ENCODE measurements around the gene BRI3BP.
A peak's percentile ranks its signal among the peaks of the same experiment; 100 is the strongest.
"Not testable (repeated sequence)": the region's sequence is repeated elsewhere in the genome, so short reads cannot be mapped to it uniquely, and the experiment has no call there.

BRI3BP gene

DNA sequence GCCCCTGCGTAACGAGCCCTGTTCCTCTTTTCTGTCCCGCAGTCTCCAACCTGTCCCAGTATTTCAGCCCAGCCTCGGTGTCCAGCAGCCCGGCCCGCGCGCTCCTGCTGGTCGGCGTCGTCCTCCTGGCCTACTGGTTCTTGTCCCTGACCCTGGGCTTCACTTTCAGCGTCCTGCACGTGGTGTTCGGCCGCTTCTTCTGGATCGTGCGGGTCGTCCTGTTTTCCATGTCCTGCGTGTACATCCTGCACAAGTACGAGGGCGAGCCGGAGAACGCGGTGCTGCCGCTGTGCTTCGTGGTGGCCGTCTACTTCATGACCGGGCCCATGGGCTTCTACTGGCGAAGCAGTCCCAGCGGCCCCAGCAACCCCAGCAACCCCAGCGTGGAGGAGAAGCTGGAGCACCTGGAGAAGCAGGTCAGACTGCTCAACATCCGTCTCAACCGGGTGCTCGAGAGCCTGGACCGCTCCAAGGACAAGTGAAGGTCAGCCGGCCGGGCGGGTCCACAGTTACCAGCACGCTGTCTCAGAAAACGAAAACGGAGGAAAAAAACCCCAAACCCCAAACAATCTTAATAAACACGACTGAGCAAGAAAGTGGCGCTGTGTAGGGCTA, 31.6 kb downstream of the BRI3BP start:
- DNase-seq = no peak

DNA sequence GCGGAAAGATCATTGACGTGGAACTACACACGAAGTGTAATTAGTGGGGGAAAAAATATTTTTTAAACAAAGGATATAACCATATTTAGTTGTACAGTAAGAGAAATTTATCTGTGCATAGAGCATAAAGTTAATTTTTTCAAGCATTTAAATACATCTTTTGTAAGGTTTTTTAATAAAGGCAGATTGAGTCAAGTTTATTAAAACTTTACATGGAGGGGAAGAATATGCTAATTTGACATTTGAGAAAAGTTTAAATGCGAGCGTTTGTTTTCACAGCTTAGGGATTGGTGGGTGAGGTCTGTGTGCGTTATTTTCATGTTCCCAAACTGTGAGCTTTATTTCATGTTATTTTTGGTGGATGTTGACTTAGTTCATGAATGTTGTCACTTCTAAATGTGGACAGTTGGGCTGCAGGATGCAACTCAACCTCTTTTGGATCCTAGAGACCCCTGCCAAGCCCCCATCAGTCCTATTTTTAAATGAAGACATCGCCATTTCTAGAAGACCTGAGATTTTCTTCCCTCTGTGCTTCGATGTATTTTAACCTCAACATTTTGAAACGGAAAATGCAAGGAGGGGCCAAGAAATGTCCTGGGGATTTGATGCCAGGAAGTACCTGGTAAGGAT, 32.3 kb downstream of the BRI3BP start:
- DNase-seq = no peak

DNA sequence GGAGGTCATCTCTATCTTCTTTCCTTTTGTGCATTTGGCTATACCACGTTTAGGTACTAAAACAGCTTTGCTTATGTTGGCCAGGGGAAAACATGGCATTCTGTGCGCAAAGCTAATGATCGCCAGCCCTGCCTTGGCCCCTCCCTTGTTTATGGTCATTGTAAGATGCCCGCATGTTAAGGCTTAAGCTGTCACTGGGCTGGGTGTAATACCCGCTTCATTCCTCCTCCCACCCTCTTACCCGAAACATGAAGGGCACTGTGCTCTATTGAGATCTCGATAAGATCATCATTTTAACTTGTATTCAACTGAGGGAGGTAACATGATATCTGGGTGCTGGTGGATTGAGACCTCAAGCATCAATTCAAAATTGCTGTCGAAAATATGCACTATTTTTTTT, 34.7 kb downstream of the BRI3BP start:
- DNase-seq = no peak

DNA sequence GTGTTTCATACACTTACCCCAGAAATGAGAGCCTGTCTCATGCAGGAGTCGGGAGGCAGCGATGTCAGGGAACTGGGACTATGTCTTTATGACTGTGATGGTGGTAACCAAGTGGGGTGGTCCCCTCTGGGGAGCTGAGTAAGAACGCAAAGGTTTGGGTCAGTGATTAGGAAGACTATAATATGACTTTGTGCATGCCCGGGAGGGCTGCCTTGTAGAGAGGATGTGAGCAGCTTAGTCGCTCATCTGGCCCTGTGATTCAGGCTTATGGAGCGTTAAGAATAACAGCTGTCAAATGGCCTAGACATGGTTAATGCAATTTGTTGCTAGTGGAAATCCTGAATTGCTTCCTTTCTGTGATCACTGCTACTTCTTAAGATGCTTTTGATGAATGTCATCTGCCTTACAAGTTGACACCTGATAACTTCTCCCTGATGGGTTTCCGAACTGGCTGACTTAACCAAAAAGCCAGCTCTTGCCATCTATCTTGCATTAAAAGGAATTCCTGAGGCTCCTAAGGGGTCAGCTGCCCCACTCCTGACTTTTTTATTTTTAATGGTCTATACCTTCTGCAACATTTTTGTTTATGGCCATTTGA, 36.4 kb downstream of the BRI3BP start:
- DNase-seq = no peak

DNA sequence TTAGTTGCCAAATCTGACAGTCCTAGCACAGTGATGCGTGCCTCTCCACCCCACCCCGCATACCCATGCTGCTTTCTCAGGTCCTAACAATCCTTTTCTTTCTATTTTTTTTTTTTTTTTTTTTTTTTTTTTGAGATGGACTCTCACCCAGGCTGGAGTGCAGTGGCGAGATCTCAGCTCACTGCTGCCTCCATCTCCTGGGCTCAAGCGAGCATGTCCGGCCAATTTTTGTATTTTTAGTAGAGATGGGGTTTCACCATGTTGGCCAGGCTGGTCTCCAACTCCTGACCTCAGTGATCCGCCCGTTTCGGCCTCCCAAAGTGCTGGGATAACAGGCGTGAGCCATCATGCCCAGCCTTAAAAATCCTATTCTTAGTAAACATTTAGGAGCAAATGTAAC, 38.0 kb downstream of the BRI3BP start:
- DNase-seq = not testable (repeated sequence)

DNA sequence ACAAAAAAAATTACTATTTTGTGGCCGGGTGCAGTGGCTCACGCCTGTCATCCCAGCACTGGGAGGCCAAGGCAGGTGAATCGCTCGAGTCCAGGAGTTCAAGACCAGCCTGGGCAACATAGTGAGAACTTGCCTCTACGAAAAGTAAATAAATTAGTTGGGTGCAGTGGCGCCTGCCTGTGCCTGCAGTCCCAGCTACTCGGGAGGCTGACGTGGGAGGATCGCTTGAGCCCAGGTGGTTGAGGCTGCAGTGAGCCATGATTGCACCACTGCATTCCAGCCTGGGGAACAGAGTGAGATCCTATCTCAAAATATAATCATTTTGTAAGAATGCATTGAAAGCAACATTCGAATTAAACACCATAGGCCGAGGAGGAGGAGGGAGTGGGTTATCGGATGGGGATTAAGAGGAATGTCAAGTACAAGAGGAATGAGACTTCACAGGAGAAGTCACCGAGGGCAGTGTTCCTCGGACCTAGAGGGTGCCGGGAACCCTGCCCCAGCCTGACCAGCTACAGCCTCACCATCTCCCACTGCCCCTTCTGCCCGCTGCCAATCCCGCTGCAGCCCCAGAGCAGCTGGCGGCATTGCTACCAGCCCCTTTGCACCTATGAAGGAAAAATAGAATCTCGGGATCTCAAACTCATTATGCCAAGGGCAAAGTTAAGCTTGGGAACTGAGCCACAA, 39.2 kb downstream of the BRI3BP start:
- DNase-seq = no peak

DNA sequence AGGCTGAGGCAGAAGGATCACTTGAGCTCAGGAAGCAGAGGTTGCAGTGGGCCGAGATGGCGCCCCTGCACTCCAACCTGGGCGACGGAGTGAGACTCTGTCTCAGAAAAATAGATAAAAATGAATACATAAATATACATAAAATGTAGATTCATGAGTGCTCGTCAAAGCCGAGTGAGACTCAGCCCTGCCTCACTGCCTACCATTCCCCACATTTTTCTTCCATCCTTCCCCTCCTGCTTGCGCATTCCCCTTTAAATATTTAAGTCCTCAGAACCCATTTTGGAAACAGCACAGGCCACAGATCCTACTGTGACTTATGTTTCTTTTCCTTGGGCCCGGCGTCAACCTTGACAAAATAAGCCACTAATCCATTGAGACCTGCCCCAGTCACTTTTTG, 39.8 kb downstream of the BRI3BP start:
- DNase-seq = no peak

DNA sequence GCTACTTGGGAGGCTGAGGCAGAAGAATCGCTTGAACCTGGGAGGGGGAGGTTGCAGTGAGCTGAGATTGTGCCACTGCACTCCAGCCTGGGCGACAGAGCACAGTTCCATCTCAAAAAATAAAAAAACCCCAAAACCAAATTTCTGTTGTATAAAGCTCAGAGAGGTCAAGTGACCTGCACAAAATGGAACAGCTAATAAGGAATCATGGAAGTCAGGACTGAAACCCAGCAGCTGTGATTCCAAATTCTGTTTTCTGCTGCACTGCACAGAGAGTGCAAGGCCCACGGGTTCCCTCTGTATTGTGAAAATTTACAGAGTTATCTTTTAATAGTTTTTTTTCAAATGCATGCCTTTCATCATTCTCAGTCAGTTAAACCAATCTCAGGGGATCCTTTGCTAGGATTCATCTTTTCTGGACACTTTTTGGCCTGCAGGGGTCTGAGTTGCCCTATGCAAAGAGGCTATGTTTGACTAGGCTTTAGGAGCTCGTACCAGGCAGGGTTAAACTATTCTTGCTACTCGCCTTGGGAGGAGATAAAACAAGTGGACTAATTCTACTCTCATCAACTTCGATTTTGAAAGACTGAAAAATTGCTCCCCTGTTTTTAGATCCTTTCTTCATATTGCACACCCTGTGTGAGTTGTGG, 45.7 kb downstream of the BRI3BP start:
- no peak for DNase-seq

DNA sequence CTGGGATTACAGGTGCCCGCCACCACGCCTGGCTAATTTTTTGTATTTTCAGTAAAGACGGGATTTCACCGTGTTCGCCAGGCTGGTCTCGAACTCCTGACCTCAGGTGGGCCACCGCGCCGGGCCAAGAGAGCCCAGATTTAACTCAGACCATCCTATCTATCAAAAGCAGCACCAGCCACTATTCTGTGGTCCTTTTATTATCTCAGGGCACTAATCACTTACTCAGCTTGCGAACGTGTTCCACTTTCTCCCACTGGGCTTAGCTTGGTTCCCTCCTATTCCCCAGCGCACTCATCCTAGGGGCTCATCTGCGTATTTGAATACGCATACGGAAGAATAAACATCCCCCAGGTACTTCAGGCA, 55.6 kb downstream of the BRI3BP start:
- DNase-seq = no peak

DNA sequence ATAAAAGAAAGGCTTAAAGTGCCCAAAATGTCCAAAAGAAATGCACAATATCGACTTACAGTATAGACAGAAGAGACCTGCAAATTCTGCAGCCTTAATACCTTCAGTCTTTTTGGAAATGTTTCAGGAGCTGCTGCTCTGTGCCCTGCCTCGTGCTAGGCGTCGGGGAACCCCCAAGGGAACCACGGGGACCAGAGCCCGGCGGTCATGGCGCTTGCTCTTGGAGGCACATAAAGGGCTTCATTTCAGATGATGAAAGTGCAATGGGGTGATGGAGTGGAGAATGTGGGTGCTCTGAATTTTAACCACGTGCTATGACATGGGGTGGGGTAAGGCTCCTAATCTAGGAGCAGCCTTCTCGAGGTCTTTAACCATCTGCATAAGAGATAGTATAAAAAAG, 57.0 kb downstream of the BRI3BP start:
- DNase-seq = no peak

DNA sequence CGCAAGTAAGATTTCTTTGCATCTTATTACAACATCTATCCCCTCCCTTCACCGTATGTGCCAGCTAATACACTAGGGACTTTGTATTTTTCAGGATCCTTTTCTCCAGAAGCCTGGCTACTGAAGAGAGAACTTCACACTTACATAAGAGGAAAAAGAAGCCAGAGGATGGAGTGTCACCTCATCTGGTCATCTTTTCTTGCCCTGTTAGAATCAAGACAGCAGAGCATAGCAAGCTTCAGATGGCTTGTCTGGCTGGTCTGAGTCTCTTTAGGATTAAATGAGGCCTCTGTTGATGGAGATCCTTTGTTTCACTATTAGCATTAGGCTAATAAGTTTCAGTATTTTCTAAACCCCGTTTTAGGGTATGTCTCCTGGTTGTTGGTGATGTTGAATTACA, 57.4 kb downstream of the BRI3BP start:
- DNase-seq = no peak

DNA sequence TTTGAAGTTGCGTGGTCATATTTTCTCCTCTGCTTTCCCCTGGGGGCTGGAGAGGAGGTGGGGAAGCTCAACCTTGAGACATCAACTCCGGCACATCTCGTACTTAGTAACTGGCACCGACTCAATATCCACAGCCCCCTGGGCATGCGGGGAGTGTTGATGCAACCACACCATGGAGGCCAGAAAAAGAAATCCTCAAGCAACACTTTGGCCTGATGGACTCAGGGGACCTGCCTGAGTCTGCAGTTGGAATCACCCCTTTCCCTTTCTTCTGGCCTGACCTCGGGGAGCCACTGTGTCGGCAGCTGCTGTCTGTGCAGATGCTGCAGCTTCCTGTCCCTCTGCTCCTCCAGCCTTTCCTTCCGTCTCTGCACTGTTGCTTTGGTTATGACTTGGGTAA, 60.4 kb downstream of the BRI3BP start:
- no peak for DNase-seq

DNA sequence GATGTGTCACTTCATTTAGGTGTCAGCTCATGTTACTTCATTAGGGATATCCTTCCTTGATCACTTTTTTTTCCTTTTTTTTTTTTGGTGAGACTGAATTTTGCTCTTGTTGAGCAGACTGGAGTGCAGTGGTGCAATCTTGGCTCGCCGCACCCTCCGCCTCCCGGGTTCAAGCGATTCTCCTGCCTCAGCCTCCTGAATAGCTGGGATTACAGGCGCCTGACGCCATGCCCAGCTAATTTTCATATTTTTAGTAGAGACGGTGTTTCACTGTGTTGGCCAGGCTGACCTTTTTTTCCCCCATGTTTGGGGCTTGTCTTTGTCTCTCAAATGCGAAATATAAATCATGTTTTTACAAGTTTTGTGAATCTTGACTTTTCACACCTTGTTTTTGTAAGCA, 62.1 kb downstream of the BRI3BP start:
- DNase-seq = no peak

DNA sequence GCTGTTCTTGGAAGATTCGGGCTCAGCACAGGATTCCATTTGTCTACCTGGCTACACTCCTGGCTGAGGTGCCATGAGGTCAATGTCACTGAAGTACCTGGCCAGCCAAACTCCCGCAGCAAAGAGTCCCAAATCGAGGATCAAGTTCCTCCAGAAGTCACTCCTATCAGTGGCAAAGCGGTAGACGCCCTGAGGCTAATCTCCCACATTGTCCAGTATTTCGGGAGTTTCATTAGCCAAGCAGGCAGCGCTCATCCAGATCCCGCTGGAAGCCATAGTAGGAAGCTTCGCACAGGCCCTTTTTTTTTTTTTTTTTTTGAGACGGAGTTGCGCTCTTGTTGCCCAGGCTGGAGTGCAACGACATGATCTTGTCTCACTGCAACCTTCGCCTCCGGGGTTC, 62.9 kb downstream of the BRI3BP start:
- DNase-seq = no peak

DNA sequence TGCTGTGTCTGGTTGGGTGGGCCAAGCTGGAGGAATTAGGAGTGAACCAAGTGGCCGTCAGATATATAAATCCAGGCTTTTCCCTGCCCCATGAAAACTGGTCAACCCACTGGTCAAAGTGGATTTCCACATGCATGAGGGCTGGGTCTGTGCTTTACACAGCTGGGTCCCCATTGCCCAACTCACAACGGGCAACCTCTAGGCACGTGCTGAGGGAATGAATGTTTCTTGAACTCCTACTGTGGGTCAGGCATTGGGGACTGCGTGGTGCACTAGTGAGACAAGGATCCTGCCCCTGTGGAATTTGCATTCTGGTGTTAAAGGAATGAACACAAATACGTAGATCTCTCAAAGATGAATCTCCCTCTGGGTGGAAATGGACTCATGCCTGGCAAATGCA, 64.3 kb downstream of the BRI3BP start:
- DNase-seq = no peak

DNA sequence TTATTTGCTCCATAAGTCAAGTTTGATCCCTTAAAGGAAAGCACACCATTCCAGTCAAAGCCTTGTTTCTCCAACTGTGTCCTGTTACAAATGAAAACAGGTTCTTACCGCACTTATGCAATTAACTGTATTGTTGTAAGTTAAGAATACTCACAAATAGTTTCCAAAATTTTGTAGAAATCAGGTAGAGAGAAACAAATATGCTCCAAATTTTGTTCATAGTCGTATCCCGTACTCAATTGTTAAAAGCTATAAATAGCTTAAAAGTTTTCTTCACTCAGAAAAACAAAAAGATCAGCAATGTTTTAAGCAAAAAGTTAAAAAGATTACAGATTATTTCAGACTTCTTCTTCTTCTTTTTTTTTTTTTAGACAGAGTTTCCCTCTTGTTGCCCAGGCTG, 67.8 kb downstream of the BRI3BP start:
- DNase-seq = no peak

DNA sequence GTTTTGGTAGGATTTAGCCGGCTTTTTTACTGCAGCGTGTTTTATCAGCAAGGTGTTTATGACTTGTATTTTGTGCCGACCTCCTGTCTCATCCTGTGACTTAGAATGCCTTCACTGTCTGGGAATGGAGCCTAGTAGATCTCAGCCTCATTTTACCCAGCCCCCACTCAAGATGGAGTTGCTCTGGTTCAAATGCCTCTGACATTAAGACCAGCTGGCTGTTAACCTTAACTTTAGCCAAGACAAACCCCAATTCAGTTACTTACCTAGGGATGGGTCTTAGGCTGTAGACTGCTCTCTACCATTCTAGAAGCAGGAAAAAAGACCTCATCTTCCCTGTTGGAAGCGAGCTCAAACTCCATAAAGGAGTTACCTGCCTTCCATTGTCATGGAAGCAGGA, 70.1 kb downstream of the BRI3BP start:
- DNase-seq = not testable (repeated sequence)

DNA sequence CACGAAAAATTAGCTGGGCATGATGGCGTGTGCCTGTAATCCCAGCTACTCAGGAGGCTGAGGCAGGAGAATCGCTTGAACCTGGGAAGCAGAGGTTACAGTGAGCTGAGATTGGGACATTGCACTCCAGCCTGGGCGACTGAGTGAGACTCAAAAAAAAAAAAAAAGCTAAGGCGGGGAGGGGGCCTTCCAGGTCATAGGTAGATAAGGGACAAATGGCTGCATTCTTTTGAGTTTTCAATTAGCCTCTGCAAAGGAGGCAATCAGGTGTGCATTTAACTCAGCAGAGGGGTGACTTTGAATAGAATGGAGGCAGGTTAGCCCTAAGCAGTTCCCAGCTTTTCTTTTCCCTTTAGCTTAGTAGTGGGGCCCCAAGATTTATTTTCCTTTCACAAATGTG, 71.0 kb downstream of the BRI3BP start:
- DNase-seq = no peak

DNA sequence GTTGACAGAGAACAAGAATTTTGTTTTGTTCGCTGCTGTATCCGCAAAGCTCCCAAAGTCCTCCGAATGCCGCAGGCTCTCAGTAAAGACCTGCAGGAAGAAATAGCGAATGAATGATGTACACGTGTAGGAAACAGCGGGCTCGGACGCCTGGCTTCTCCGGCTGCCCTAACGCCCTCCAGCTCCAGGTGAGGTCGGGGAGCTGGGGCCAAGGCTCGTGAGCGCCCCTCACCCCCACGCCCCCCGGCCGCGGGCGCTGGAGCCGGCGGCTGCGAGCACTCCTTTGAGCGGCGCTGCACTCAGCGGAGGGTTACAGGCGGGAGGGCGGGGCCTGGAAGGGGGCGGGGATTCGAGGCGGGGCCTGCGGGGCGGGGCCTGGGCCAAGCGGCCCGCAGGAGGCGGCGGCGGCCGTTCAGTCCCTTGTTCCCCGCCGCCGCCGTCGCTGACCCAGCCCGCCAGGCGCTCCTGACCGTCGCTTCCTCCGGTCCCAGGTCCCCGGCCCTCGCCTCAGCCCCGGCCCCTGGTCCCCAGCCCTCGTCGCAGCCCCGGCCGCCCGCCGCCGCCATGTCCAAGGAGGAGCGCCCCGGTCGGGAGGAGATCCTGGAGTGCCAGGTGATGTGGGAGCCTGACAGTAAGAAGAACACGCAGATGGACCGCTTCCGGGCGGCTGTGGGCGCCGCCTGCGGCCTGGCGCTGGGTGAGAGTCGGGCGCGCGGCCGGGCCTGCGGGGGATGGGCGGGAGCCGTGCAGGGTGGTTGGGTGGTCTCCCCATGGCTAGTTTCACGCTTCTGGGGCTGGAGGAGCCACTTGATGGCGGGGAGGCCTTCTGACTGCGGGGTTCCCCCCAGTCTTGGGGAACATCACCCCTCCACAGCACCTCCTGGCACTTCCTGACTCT, 71.8 kb downstream of the BRI3BP start, which contains the start of gene AACS:
Gene AACS (plus strand): TSS at position 415 of the 898 bp plus-strand sequence. CDS start 150 bp downstream, at position 565.
- peak; percentile 94 for DNase-seq

DNA sequence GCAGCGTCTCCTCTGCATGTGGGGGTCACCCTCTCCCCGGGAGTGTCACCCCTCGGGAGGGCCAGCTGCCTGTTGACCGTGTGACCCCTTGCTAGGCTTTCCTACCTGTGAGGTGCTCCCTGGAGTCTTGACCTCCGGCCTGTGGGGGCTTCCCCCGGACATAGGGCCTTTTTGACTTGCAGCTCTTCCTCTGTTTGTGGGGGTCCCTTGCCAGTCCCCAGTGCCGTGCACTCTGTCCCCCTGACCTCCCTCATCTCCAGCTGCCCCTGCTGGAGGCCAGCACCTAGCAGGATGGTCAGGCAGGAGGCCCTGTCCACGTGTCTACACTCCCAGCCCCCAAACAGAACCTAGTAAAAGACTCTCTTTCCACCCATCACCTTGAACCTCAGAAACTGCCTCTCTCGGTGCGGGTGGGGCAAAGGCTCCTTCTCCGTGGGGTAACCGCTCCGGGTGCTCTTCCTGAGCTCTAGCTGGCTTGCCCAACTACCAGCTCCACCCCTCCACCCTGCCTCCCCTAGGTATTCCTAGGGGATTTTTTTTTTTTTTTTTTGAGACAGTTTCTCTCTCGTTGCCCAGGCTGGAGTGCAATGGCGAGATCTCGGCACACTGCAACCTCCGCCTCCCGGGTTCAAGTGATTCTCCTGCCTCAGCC, 72.6 kb downstream of the BRI3BP start:
- no peak for DNase-seq

DNA sequence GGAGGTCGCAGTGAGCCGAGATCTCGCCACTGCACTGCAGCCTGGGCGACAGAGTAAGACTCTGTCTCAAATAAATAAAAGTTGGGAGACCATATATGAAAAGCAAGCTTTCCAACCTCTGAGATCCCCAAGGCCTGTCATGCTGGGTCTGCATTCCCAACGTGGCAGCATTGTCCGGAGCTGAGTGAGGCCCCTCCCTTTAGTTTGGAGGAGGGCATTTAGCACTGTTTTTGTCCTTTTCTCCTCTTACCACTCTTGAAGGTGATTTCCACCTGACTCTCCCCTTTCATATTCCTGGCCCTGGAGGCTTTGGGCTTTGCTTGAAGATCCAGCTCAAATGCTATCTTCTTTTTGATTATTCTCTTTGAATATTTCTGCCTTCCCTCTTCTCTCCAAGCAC, 74.9 kb downstream of the BRI3BP start:
- DNase-seq = no peak

DNA sequence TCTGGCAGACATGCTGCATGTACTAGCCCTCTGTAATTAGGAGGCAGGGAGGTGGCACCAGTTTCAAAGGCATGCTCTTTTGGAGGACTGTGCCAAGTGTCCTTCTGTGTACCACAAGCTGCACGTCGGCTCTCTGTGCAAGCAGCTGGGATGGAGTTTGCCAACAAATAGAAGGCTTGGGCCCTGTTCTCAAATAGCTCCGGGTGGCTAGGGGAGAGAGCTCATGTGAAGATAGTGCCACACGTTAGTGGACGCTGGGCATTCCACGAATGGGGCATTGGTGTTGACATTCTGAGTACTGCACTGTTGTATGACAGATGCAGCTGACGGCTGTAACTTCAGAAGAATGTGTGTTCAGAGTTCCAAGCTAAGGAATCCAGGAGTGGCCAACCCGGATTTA, 76.2 kb downstream of the BRI3BP start:
- no peak for DNase-seq
